IgD-negative memory B cell (primary cell): ENCODE results near the gene CCL26. TPM values are rescaled to one million over a fixed set of nuclear protein-coding genes. Genes with fewer than 3 reads are reported as not detected.
A peak's percentile ranks its signal among the peaks of the same experiment; 100 is the strongest.

Experiments
- H3K27ac Mint-ChIP-seq, 3 donors: one replicate each; pipeline ENCODE4 v1.8.0; 2020 to 2022; ENCODE audit warnings: mild to moderate bottlenecking in 3 of 3, mixed read lengths in 3 of 3, moderate library complexity in 1 of 3
- H3K27me3 Mint-ChIP-seq: one replicate; pipeline ENCODE4 v1.8.0; 2021; ENCODE audit warnings: mixed read lengths
- H3K36me3 Mint-ChIP-seq: one replicate; pipeline ENCODE4 v1.8.0; 2020; ENCODE audit warnings: mild to moderate bottlenecking, mixed read lengths
- H3K4me1 Mint-ChIP-seq, 3 donors: one replicate each; pipeline ENCODE4 v1.8.0; 2020 to 2022; ENCODE audit warnings: mixed read lengths in 3 of 3, mild to moderate bottlenecking in 1 of 3
- H3K4me3 Mint-ChIP-seq, 4 donors: one replicate each; pipeline ENCODE4 v1.8.0; 2020 to 2022; ENCODE audit warnings: mild to moderate bottlenecking in 4 of 4, mixed read lengths in 4 of 4, moderate library complexity in 3 of 4
- H3K9me3 Mint-ChIP-seq, 3 donors: one replicate each; pipeline ENCODE4 v1.8.0; 2020 to 2021; ENCODE audit warnings: mixed read lengths in 3 of 3, mild to moderate bottlenecking in 1 of 3
- polyA plus RNA-seq: library from polyadenylated mRNA; unstranded; fragments of 300-500 nt; fragmentation: Illumina TruSeq; gene quantifications from one replicate; pipeline ENCODE4 v1.2.3, GENCODE V29; 2021

The CCL26 gene, protein sequence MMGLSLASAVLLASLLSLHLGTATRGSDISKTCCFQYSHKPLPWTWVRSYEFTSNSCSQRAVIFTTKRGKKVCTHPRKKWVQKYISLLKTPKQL
- not detected for polyA plus RNA-seq

DNA sequence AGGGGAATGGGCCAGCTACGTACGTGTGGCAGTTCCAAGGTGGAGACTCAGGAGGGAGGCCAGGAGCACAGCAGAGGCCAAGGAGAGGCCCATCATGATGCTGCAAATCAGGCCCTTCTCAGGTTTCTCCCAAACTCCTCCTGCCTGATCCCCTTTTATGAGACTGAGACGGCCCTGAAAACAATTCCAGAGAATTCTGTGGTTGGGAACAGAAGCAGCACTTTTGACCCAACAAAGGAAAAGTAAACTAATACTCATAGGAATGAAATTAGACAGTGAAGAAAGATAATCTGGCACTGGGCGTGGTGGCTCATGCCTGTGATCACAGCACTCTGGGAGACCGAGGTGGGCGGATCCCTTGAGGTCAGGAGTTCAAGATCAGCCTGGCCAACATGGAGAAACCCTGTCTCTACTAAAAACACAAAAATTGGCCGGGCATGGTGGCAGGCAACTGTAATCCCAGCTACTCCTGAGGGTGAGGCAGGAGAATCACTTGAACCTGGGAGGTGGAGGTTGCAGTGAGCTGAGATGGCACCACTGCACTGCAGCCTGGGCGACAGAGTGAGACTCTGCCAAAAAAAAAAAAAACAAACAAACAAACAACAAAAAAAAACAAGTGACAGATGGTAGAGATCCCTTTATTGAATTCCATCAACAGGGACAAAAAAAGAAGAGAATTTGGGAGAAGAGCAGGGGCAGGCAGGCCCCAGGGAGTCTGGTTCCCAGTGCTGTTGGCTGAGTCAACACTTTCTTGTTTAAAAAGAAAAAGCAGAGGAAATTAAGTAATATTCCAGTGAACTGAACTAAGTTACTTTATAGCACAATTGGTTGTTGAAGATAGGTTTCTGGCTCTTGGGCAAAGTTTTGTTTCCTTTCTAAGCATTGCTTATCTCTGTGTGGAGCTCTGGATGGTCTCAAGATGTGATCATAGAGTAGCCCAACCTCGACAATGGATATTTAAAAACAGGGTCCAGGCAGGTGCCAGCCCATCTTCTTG, at the start of gene CCL26:
Gene CCL26 (minus strand): TSS at position 131 of the 997 bp plus-strand sequence. CDS start 35 bp downstream, at position 96.
- H3K4me1 Mint-ChIP-seq = peaks cover 0 to 4% (median 2%) of the 10 kb centered on the region in 3 donors
- H3K4me3 Mint-ChIP-seq = peak within 1 kb of the TSS in 1 of 4 donors; percentile 33
- no peaks in the 10 kb centered on the region for H3K9me3 Mint-ChIP-seq
- H3K27me3 Mint-ChIP-seq = no peaks in the 10 kb centered on the region
- no peak within 1 kb of the TSS for H3K27ac Mint-ChIP-seq
- H3K36me3 Mint-ChIP-seq = peaks cover 3% of the 10 kb centered on the region

DNA sequence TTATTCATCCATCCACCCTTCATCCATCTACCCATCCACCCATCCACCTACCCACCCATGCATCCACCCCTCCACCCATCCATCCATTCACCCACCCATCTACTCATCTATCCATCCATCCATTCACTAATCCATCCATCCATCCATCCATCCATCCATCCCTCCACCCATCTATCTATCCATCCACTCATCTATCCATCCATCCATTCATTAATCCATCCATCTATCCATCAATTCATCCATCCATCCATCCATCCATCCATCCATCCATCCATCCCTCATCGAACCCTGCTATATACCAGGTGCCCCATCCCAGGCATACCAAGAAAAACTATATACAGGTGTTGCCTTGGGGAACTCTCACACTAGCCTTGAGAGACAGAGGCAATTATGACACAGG, 48.7 kb upstream of the CCL26 start:
- Mint-ChIP-seq H3K4me1 (no peaks in the 10 kb centered on the region), H3K9me3 (no peaks in the 10 kb centered on the region), H3K27me3 (peaks cover 15% of the 10 kb centered on the region), H3K27ac (no peak overlapping the region), H3K4me3 (no peak overlapping the region), H3K36me3 (peaks cover 2% of the 10 kb centered on the region)

DNA sequence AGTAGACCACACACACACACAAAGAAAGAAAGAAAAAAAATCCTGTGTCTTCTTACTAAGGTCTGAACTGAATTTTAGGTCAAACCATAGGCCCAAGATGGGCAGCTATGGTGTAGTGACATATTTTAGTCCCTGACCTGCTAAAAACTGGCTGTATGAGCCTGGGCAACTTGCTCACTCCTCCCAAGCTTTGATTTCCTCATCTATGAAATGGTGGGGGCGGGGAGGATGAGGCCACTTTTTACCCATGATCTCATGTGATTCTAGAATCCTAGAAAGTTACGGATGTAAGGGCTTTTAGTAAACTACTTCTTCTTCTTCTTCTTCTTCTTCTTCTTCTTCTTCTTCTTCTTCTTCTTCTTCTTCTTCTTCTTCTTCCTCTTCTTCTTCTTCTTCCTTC, 47.7 kb upstream of the CCL26 start:
- Mint-ChIP-seq H3K36me3 (peaks cover 2% of the 10 kb centered on the region), H3K27ac (no peak overlapping the region), H3K9me3 (no peaks in the 10 kb centered on the region), H3K27me3 (peaks cover 15% of the 10 kb centered on the region), H3K4me1 (no peaks in the 10 kb centered on the region), H3K4me3 (no peak overlapping the region)

DNA sequence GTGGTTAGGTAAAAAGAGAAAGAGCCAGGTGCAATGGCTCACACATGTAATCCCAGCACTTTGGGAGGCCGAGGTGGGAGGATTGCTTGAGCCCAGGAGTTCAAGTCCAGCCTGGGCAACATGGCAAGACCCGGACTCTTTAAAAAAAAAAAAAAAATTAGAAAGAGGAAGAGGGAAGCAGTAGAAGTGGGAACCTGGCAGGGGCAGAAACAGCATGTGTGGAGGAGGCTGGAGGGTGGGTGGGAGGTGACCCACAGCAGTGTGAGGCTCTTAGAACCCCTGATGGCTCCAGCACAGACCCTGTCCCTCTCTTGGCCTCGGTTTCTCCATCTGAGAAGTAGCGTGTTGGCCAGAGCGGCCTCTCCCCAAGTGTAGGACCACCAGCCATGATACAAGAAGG, 46.5 kb upstream of the CCL26 start:
- peak overlapping the region in 1 of 3 donors; percentile 31 for H3K27ac Mint-ChIP-seq
- no peaks in the 10 kb centered on the region for H3K9me3 Mint-ChIP-seq
- H3K27me3 Mint-ChIP-seq = peaks cover 17% of the 10 kb centered on the region

GRCh38 chr7:75817116-75817515, 45.1 kb upstream of the CCL26 start:
- no peaks in the 10 kb centered on the region for H3K9me3 Mint-ChIP-seq
- no peaks in the 10 kb centered on the region for H3K4me1 Mint-ChIP-seq
- no peak overlapping the region for H3K4me3 Mint-ChIP-seq
- peaks cover 2% of the 10 kb centered on the region for H3K36me3 Mint-ChIP-seq
- H3K27me3 Mint-ChIP-seq = peaks cover 20% of the 10 kb centered on the region
- H3K27ac Mint-ChIP-seq = no peak overlapping the region

More for the DNA sequence above, 46.5 kb upstream of the CCL26 start:
- Mint-ChIP-seq H3K36me3 (peaks cover 2% of the 10 kb centered on the region), H3K4me1 (no peaks in the 10 kb centered on the region), H3K4me3 (no peak overlapping the region)

- Mint-ChIP-seq H3K4me3 (no peak overlapping the region), H3K27me3 (peaks cover 21% of the 10 kb centered on the region), H3K9me3 (no peaks in the 10 kb centered on the region), H3K36me3 (peaks cover 2% of the 10 kb centered on the region), H3K27ac (no peak overlapping the region), H3K4me1 (no peaks in the 10 kb centered on the region)
Observed at GRCh38 chr7:75815418-75816064, 43.5 kb upstream of the CCL26 start.

DNA sequence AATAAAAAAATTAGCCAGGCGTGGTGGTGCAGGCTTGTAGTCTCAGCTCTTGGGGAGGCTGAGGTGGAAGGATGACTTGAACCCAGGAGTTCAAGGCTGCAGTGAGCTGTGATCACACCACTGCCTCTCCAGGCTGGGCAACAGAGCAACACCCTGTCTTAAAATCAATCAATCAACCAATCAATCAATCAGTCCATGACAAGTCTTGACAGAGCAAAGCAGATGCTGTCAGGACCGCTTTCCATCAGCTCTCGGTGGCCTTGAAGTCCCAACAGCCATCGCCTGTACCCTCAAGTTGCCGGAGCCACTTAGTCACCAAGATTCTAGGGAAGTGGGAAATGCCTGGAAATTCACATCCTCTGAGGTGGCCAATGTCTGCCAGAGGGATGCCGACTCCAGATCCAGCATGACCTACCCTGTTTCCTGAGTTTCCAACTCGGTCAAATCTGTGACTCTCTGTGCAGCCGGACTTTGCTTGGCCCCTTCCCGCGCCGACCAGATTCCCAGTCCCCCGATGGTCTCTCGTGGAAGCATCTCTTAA, 42.5 kb upstream of the CCL26 start:
- Mint-ChIP-seq H3K27me3 (peaks cover 23% of the 10 kb centered on the region), H3K9me3 (no peaks in the 10 kb centered on the region), H3K4me1 (no peaks in the 10 kb centered on the region), H3K27ac (no peak overlapping the region), H3K4me3 (no peak overlapping the region), H3K36me3 (peaks cover 2% of the 10 kb centered on the region)

DNA sequence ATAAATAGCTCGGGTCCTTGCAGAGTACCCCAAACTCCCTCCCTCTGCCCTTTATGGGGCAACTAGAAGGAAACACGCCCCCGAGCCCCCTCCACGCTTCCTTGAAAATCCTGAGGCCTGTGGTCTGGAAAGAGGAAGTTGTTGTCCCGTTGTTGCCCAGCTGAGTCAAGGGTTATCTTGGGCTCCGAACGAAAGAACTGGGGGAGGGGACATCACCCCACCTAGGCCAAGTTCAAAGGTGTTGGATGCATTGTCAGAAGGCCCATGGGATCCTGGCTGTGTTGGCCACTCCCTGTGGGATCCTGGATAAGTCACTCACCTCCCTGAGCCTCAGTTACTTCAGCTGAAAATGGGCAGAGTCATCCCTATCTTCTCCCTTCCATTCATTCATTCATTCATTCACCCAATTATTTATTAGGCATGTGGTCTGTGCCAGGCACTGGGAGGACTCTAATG, 41.8 kb upstream of the CCL26 start, which contains the start of gene CCL24:
Gene CCL24 (minus strand): TSS at position 26 of the 456 bp plus-strand sequence. CDS start 91 bp downstream, outside the sequence.
- no peak within 1 kb of the TSS for H3K27ac Mint-ChIP-seq
- H3K36me3 Mint-ChIP-seq = peaks cover 2% of the 10 kb centered on the region
- no peaks in the 10 kb centered on the region for H3K9me3 Mint-ChIP-seq
- H3K4me3 Mint-ChIP-seq = no peak within 1 kb of the TSS
- H3K27me3 Mint-ChIP-seq = peaks cover 25% of the 10 kb centered on the region
- no peaks in the 10 kb centered on the region for H3K4me1 Mint-ChIP-seq

DNA sequence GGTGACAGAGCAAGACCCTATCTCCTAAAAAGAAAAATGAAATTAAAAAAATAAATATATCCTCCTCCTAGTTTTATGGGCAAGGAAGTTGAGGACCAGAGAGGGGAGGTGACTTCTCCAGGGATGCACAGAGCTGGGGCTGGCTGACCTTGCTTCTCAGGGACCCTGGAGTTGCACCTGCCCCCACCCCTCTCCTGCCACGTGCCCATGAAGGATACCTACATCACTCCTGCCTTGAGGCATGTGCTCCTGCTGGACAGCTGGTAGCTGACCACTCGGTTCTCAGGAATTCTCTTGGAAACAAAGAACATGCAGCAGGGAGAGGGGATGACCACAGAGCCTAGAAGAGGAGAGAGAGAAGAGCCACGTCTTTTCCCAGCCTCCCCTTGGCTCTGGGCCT, 41.1 kb upstream of the CCL26 start:
- H3K4me1 Mint-ChIP-seq = no peaks in the 10 kb centered on the region
- H3K9me3 Mint-ChIP-seq = no peaks in the 10 kb centered on the region
- H3K36me3 Mint-ChIP-seq = peaks cover 2% of the 10 kb centered on the region
- no peak overlapping the region for H3K4me3 Mint-ChIP-seq
- H3K27me3 Mint-ChIP-seq = peaks cover 22% of the 10 kb centered on the region
- H3K27ac Mint-ChIP-seq = no peak overlapping the region

DNA sequence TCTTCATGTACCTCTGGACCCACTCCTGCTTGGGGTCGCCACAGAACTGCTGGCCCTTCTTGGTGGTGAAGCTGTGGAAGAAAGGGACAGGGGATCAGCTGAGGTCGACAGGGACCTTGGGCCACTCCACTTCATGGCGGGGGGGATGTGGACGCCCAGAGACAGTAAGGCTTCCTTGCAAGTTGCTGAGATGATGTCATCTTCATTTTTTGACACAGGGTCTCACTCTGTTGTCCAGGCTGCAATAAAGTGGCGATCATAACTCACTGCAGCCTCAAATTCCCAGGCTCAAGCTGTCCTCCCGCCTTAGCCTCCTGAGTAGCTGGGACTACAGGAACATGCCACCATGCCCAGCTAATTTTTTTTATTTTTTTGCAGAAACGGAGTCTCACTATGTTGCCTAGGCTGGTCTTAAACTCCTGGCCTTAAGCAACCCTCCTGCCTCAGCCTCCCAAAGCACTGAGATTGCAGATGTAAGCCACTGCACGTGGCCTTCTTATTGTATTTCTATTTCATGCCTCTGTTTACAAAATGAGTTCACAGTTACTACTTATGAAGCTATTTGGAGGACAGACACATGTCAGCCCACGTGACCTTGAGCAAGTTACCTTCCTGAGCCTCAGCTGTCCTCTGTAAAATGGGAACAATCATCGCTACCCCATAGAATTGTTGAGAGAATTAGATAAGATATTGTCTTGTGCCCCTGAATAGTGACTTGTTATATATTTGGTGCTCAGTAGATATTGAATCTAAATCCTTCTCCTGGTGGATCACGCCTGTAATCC, 40.1 kb upstream of the CCL26 start:
- Mint-ChIP-seq H3K27ac (no peak overlapping the region), H3K4me3 (no peak overlapping the region), H3K4me1 (no peaks in the 10 kb centered on the region), H3K36me3 (peaks cover 1% of the 10 kb centered on the region), H3K9me3 (peaks cover 0 to 3% (median 0%) of the 10 kb centered on the region in 3 donors), H3K27me3 (peaks cover 21% of the 10 kb centered on the region)

GRCh38 chr7:75809396-75809795, 37.4 kb upstream of the CCL26 start:
- no peaks in the 10 kb centered on the region for H3K36me3 Mint-ChIP-seq
- H3K4me3 Mint-ChIP-seq = no peak overlapping the region
- H3K27me3 Mint-ChIP-seq = peaks cover 13% of the 10 kb centered on the region
- H3K27ac Mint-ChIP-seq = no peak overlapping the region
- H3K9me3 Mint-ChIP-seq = peaks cover 0 to 4% (median 3%) of the 10 kb centered on the region in 3 donors
- no peaks in the 10 kb centered on the region for H3K4me1 Mint-ChIP-seq

GRCh38 chr7:75808106-75808505, 36.1 kb upstream of the CCL26 start:
- H3K4me3 Mint-ChIP-seq = no peak overlapping the region
- H3K27me3 Mint-ChIP-seq = peaks cover 18% of the 10 kb centered on the region
- H3K27ac Mint-ChIP-seq = no peak overlapping the region
- peaks cover 0 to 4% (median 2%) of the 10 kb centered on the region in 3 donors for H3K4me1 Mint-ChIP-seq
- no peaks in the 10 kb centered on the region for H3K36me3 Mint-ChIP-seq
- H3K9me3 Mint-ChIP-seq = peaks cover 0 to 6% (median 3%) of the 10 kb centered on the region in 3 donors

- peaks cover 0 to 6% (median 3%) of the 10 kb centered on the region in 3 donors for H3K9me3 Mint-ChIP-seq
- H3K4me3 Mint-ChIP-seq = no peak overlapping the region
- H3K4me1 Mint-ChIP-seq = peaks cover 0 to 4% (median 2%) of the 10 kb centered on the region in 3 donors
- H3K27me3 Mint-ChIP-seq = peaks cover 21% of the 10 kb centered on the region
- no peak overlapping the region for H3K27ac Mint-ChIP-seq
- H3K36me3 Mint-ChIP-seq = no peaks in the 10 kb centered on the region
Observed at GRCh38 chr7:75807452-75807851, 35.4 kb upstream of the CCL26 start.
